Suppressor macrophage treated with lipopolysaccharide for 1 hour (primary cell): ENCODE data around the gene MCC.

Source experiments
- DNase-seq, 3 donors: peaks; one replicate each; pipeline ENCODE4 v3.0.0-alpha.2; 2020 to 2022

MCC gene

GRCh38 chr5:113043491-113043931 lies 444.7 kb downstream of the MCC start:
- DNase-seq: peak in 1 of 3 donors; percentile 54

GRCh38 chr5:113042491-113043243 lies 445.6 kb downstream of the MCC start:
- DNase-seq: no peak

- no peak for DNase-seq
These were observed 447.5 kb downstream of the MCC start for GRCh38 chr5:113040672-113041260.

- no peak for DNase-seq
These were observed 448.3 kb downstream of the MCC start for GRCh38 chr5:113039934-113040285.

GRCh38 chr5:113039229-113039933 lies 448.9 kb downstream of the MCC start:
- no peak for DNase-seq

- DNase-seq: no peak
These were observed 449.5 kb downstream of the MCC start for GRCh38 chr5:113038714-113039113.

- DNase-seq: no peak
These were observed 450.1 kb downstream of the MCC start for GRCh38 chr5:113038136-113038535.

- no peak for DNase-seq
These were observed 451.4 kb downstream of the MCC start for GRCh38 chr5:113036826-113037225.

GRCh38 chr5:113036321-113036720 lies 451.9 kb downstream of the MCC start:
- no peak for DNase-seq

GRCh38 chr5:113035096-113035495 lies 453.2 kb downstream of the MCC start:
- no peak for DNase-seq

- DNase-seq: no peak
These were observed 454.0 kb downstream of the MCC start for GRCh38 chr5:113034182-113034773.

GRCh38 chr5:113031557-113031956 lies 456.7 kb downstream of the MCC start:
- DNase-seq: no peak

- DNase-seq: no peak
These were observed 457.1 kb downstream of the MCC start for GRCh38 chr5:113031104-113031503.

- no peak for DNase-seq
These were observed 458.6 kb downstream of the MCC start for GRCh38 chr5:113029614-113030013.

GRCh38 chr5:113027431-113027830 lies 460.8 kb downstream of the MCC start:
- no peak for DNase-seq

GRCh38 chr5:113027015-113027414 lies 461.2 kb downstream of the MCC start:
- no peak for DNase-seq

- DNase-seq: no peak
These were observed 462.0 kb downstream of the MCC start for GRCh38 chr5:113026211-113026610.

GRCh38 chr5:113025596-113025995 lies 462.7 kb downstream of the MCC start:
- no peak for DNase-seq

- DNase-seq: no peak
These were observed 464.1 kb downstream of the MCC start for GRCh38 chr5:113024076-113024697.

- no peak for DNase-seq
These were observed 465.6 kb downstream of the MCC start for GRCh38 chr5:113022661-113023060.

GRCh38 chr5:113020461-113021273 lies 467.6 kb downstream of the MCC start:
- DNase-seq: no peak
